CD4-positive, alpha-beta T cell (primary cell): Measurements from ENCODE around the gene EIF4B. TPM values are rescaled to one million over a fixed set of nuclear protein-coding genes. Genes with fewer than 3 reads are reported as not detected.
"Not testable (repeated sequence)": the region's sequence is repeated elsewhere in the genome, so short reads cannot be mapped to it uniquely, and the experiment has no call there.

ENCODE experiments used
- ATAC-seq: fragments of 200-7000 bp; cut with Tn5 transposase; one replicate; pipeline ENCODE4 v1.10.0; 2022; ENCODE audit warnings: mild to moderate bottlenecking; ENCODE audit not compliant: poor library complexity
- CTCF ChIA-PET: fragments of 350-600 bp; sonication (Branson Sonifier 250); formaldehyde crosslinking; loops from one replicate; lab custom pipeline; 2021; ENCODE audit warnings: antibody characterized with exemption, inconsistent platforms; lab: Charles Lee
- POLR2A ChIA-PET: fragments of 350-600 bp; sonication (Branson Sonifier 250); formaldehyde crosslinking; loops from one replicate; lab custom pipeline; 2021; ENCODE audit warnings: antibody characterized with exemption, inconsistent platforms; lab: Charles Lee
- DNase-seq, 14 experiments: peaks; one replicate each; pipeline ENCODE4 v3.0.0-alpha.2; 2013 to 2020; ENCODE audit warnings: mixed read lengths in 2 of 14
- H3K27ac ChIP-seq, 2 donors: one replicate each; pipeline versions ENCODE4 v1.5.1 to v1.7.0; 2013; ENCODE audit warnings: low read length in 2 of 2, low read depth in 1 of 2, mild to moderate bottlenecking in 1 of 2
- H3K27me3 ChIP-seq, 2 experiments: 1 replicate in 1 of 2; 2 replicates in 1 of 2; pipeline versions ENCODE4 v1.6.1 to v1.7.0; 2013; ENCODE audit warnings: low read length in 2 of 2, control low read depth in 1 of 2, mild to moderate bottlenecking in 1 of 2, moderate library complexity in 1 of 2; ENCODE audit not compliant: insufficient read depth in 2 of 2, control insufficient read depth in 1 of 2
- H3K36me3 ChIP-seq: one replicate; pipeline ENCODE4 v1.6.1; 2013; ENCODE audit warnings: low read length, control low read depth; ENCODE audit not compliant: insufficient read depth
- H3K4me1 ChIP-seq: one replicate; pipeline ENCODE4 v1.6.1; 2013; ENCODE audit warnings: low read length, control low read depth; ENCODE audit not compliant: insufficient read depth
- H3K4me3 ChIP-seq: one replicate; pipeline ENCODE4 v1.5.1; 2013; ENCODE audit warnings: mild to moderate bottlenecking, low read length, moderate library complexity
- H3K9me3 ChIP-seq, 2 experiments: 1 replicate in 1 of 2; 2 replicates in 1 of 2; pipeline versions ENCODE4 v1.6.1 to v1.7.0; 2013; ENCODE audit warnings: low read length in 2 of 2, mild to moderate bottlenecking in 2 of 2, control low read depth in 1 of 2, moderate library complexity in 1 of 2; ENCODE audit not compliant: control insufficient read depth in 1 of 2, insufficient read depth in 1 of 2
- H3K27ac Mint-ChIP-seq: one replicate; pipeline ENCODE4 v1.8.0; 2020; ENCODE audit warnings: mixed read lengths
- H3K27me3 Mint-ChIP-seq: one replicate; pipeline ENCODE4 v1.8.0; 2021; ENCODE audit warnings: mixed read lengths
- H3K36me3 Mint-ChIP-seq: one replicate; pipeline ENCODE4 v1.8.0; 2021; ENCODE audit warnings: low read depth, mixed read lengths
- H3K4me1 Mint-ChIP-seq: one replicate; pipeline ENCODE4 v1.8.0; 2021; ENCODE audit warnings: low read depth, mixed read lengths
- H3K4me3 Mint-ChIP-seq: one replicate; pipeline ENCODE4 v1.8.0; 2020; ENCODE audit warnings: mild to moderate bottlenecking, mixed read lengths
- H3K9me3 Mint-ChIP-seq: one replicate; pipeline ENCODE4 v1.8.0; 2020; ENCODE audit warnings: mixed read lengths
- intact Hi-C, 2 experiments: fragments of 100-400 bp; cut with DNase I in 1 of 2; cut with micrococcal nuclease in 1 of 2; formaldehyde crosslinking; loops; one replicate each; pipeline versions ENCODE4 v1.15.1 to v1.9.0; 2023 to 2025; cut with DNase I, micrococcal nuclease
- total RNA-seq, 174 experiments: library from RNA in 2 of 174; stranded (reverse) in 2 of 174; gene quantifications; one replicate each; pipeline ENCODE4 v1.2.3 and lab custom pipeline; 2021 to 2026
- TF ChIP-seq, protein P1 (sequence below): fragments of 200-600 bp; IDR thresholded peaks from one replicate; pipeline ENCODE4 v1.8.0; 2022; ENCODE audit warnings: antibody characterized with exemption, mild to moderate bottlenecking

The EIF4B gene
- total RNA-seq, 2 experiments from 2014 or later, result 794 to 806 TPM

GRCh38 chr12:52990206-52990605, 16.1 kb upstream of the EIF4B start:
- Histone ChIP-seq H3K27ac (no peak overlapping the region), H3K4me1 (no peaks in the 10 kb centered on the region), H3K9me3 (no peaks in the 10 kb centered on the region), H3K4me3 (no peak overlapping the region), H3K27me3 (no peaks in the 10 kb centered on the region), H3K36me3 (no peaks in the 10 kb centered on the region)
- Mint-ChIP-seq H3K27ac (no peak overlapping the region), H3K27me3 (no peaks in the 10 kb centered on the region), H3K4me3 (no peak overlapping the region), H3K36me3 (no peaks in the 10 kb centered on the region), H3K9me3 (no peaks in the 10 kb centered on the region), H3K4me1 (no peaks in the 10 kb centered on the region)
- ChIA-PET POLR2A (no interaction called here), CTCF (interaction anchor here (1.0 kb wide), 1 partner anchor 10 kb away, joined by 4 read pairs; no protein-coding TSS in a partner anchor)
- no peak for ATAC-seq
- TF ChIP-seq, protein P1, sequence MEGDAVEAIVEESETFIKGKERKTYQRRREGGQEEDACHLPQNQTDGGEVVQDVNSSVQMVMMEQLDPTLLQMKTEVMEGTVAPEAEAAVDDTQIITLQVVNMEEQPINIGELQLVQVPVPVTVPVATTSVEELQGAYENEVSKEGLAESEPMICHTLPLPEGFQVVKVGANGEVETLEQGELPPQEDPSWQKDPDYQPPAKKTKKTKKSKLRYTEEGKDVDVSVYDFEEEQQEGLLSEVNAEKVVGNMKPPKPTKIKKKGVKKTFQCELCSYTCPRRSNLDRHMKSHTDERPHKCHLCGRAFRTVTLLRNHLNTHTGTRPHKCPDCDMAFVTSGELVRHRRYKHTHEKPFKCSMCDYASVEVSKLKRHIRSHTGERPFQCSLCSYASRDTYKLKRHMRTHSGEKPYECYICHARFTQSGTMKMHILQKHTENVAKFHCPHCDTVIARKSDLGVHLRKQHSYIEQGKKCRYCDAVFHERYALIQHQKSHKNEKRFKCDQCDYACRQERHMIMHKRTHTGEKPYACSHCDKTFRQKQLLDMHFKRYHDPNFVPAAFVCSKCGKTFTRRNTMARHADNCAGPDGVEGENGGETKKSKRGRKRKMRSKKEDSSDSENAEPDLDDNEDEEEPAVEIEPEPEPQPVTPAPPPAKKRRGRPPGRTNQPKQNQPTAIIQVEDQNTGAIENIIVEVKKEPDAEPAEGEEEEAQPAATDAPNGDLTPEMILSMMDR, result no peak
- intact Hi-C loops, result no loop called here
- no peak for DNase-seq

DNA sequence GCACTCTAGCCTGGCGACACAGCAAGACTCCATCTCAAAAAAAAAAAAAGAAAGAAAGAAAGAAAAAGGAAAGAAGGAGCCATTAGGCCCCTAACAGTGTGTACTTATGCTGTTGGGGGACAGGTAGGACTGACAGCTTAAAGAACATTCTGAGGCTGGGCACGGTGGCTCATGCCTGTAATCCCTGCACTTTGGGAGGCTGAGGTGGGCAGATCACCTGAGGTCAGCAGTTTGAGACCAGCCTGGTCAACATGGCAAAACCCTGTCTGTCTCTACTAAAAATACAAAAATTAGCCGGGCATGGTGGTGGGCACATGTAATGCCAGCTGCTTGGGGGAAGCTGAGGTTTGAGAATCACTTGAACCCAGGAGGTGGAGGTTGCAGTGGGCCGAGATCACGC, 14.0 kb upstream of the EIF4B start:
- H3K27ac Mint-ChIP-seq, H3K4me1 ChIP-seq, ATAC-seq, intact Hi-C loops, H3K27me3 ChIP-seq, H3K9me3 ChIP-seq, H3K9me3 Mint-ChIP-seq, H3K36me3 ChIP-seq, H3K36me3 Mint-ChIP-seq, H3K4me3 Mint-ChIP-seq, H3K27me3 Mint-ChIP-seq, H3K4me3 ChIP-seq, H3K4me1 Mint-ChIP-seq, DNase-seq, H3K27ac ChIP-seq: not testable (repeated sequence)
- CTCF ChIA-PET, result interaction anchor here (1.2 kb wide), 1 partner anchor 108 kb away, joined by 3 read pairs; no protein-coding TSS in a partner anchor
- POLR2A ChIA-PET, result interaction anchor here (2.0 kb wide), 1 partner anchor 14 kb away, joined by 5 read pairs; the partner anchor contains the start of gene EIF4B

DNA sequence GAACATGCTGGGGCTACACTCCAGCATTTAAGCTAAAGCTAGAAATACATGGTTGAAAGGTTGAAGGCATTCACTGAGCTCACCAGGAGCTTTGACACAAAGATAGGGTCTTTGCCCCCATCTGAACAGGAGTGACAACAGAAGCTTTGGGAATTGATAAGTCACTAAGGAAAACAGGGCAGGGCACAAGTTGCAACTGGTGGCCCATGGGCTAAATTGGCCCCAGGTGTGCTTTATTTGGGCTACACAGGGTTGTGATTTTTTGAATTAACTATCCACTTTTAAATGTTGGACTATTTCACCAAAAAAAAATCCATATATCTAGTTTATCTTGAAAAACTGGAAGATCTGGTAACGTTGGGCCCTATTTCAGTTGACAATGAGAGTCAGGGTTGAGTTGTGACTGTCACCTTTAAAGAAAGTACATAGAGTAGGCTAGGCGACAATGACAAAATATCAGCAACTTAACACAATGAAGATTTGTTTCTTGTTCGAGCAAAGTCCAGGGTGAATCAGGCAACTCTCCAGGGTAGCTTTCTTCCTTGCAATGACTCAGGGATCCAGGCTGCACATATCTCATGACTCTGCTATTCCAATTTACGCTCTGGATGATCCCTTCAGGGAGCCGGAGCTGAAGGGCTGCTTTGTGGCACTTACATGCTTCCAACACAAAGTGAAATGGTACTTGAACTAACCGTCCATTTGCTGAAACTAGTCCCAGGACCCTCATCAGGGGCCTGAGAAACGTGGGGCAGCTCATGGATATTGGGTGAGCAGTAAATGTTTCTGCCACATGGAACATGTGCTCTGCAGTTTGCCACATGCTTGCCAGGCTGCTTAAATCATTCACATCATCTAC, 13.3 kb upstream of the EIF4B start:
- POLR2A ChIA-PET, result interaction anchor here (2.0 kb wide), 1 partner anchor 13 kb away, joined by 5 read pairs; the partner anchor contains the start of gene EIF4B

More for the DNA sequence above, 13.3 kb upstream of the EIF4B start:
- Mint-ChIP-seq H3K27me3 (no peaks in the 10 kb centered on the region), H3K4me3 (no peak overlapping the region), H3K27ac (no peak overlapping the region), H3K4me1 (no peaks in the 10 kb centered on the region), H3K9me3 (no peaks in the 10 kb centered on the region), H3K36me3 (no peaks in the 10 kb centered on the region)
- CTCF ChIA-PET, result no interaction called here
- H3K27me3 ChIP-seq, result no peaks in the 10 kb centered on the region
- no peak for DNase-seq
- H3K9me3 ChIP-seq, result no peaks in the 10 kb centered on the region
- no peak overlapping the region for H3K27ac ChIP-seq
- intact Hi-C loops, result no loop called here
- no peak overlapping the region for H3K4me3 ChIP-seq
- no peaks in the 10 kb centered on the region for H3K36me3 ChIP-seq
- ATAC-seq, result no peak
- TF ChIP-seq, protein P1, result no peak
- H3K4me1 ChIP-seq, result no peaks in the 10 kb centered on the region
